Panc1 (cell line): ENCODE data around the gene TEPSIN. TPM values are rescaled to one million over a fixed set of nuclear protein-coding genes. Genes with fewer than 3 reads are reported as not detected.

Experiments used
- ATAC-seq: fragments of 200-7000 bp; cut with Tn5 transposase; 2 replicates; pipeline ENCODE4 v1.9.1; 2020; ENCODE audit warnings: mild to moderate bottlenecking, moderate library complexity
- BruUV-seq: library from RNA; stranded (reverse); fragments of 400-500 nt; replicated peaks from 2 replicates; lab custom pipeline; 2021; lab: Mats Ljungman, UMichigan
- CTCF ChIA-PET: fragments of 300-600 bp; sonication (Branson Sonifier 250); formaldehyde crosslinking; loops from one replicate; lab custom pipeline; 2022; ENCODE audit warnings: antibody characterized with exemption; lab: Charles Lee
- POLR2A ChIA-PET: fragments of 300-600 bp; sonication (Branson Sonifier 250); formaldehyde crosslinking; loops from one replicate; lab custom pipeline; 2022; ENCODE audit warnings: antibody characterized with exemption; lab: Charles Lee
- DNase-seq: peaks from one replicate; pipeline ENCODE4 v3.0.0-alpha.2; 2010; ENCODE audit warnings: low read depth, low spot score
- H3K27ac ChIP-seq: 2 replicates; pipeline ENCODE4 v1.5.1; 2011; ENCODE audit warnings: mild to moderate bottlenecking, low read length, inconsistent platforms
- H3K27me3 ChIP-seq: fragments of 200-500 bp; sonication (Bioruptor generic); 2 replicates; pipeline ENCODE4 v1.6.0; 2014; ENCODE audit warnings: low read length, inconsistent platforms; ENCODE audit not compliant: control insufficient read depth, insufficient read depth
- H3K36me3 ChIP-seq: fragments of 200-500 bp; sonication (Bioruptor generic); 2 replicates; pipeline ENCODE4 v1.5.1; 2014; ENCODE audit warnings: inconsistent platforms, mild to moderate bottlenecking, low read length, moderate library complexity; ENCODE audit not compliant: control insufficient read depth, insufficient read depth
- H3K4me1 ChIP-seq: 2 replicates; pipeline ENCODE4 v1.5.1; 2011; ENCODE audit warnings: inconsistent platforms, mild to moderate bottlenecking, low read length, moderate library complexity; ENCODE audit not compliant: control insufficient read depth, insufficient read depth
- H3K4me3 ChIP-seq, 2 experiments: 2 replicates each; pipeline ENCODE4 v1.5.1; 2011 to 2012; ENCODE audit warnings: low read depth in 2 of 2, low read length in 2 of 2, mild to moderate bottlenecking in 2 of 2, inconsistent platforms in 1 of 2, moderate library complexity in 1 of 2
- H3K9me3 ChIP-seq: fragments of 200-500 bp; sonication (Bioruptor generic); 2 replicates; pipeline ENCODE4 v1.5.1; 2014; ENCODE audit warnings: low read depth, mild to moderate bottlenecking, inconsistent platforms, low read length, moderate library complexity; ENCODE audit not compliant: control insufficient read depth, insufficient read depth
- CTCF ChIP-seq: fragments of 450-650 bp; IDR thresholded peaks from 2 replicates; pipeline ENCODE4 v1.5.1; 2017; ENCODE audit warnings: mild to moderate bottlenecking
- POLR2AphosphoS5 ChIP-seq: IDR thresholded peaks from 2 replicates; pipeline ENCODE4 v1.6.1; 2012; ENCODE audit warnings: mild to moderate bottlenecking, low read depth, low read length, moderate library complexity
- REST ChIP-seq, 2 experiments: IDR thresholded peaks; 2 replicates each; pipeline ENCODE4 v1.6.1; 2011 to 2012; ENCODE audit warnings: low read depth in 2 of 2, control low read depth in 1 of 2, low read length in 1 of 2, mild to moderate bottlenecking in 1 of 2, moderate library complexity in 1 of 2; ENCODE audit not compliant: insufficient read depth in 1 of 2
- SIN3A ChIP-seq: IDR thresholded peaks from 2 replicates; pipeline ENCODE4 v1.6.1; 2012; ENCODE audit warnings: low read depth, mild to moderate bottlenecking, low read length, moderate library complexity, borderline replicate concordance; ENCODE audit not compliant: insufficient read depth
- TCF7L2 ChIP-seq: IDR thresholded peaks from 2 replicates; pipeline ENCODE4 v1.6.1; 2011; ENCODE audit warnings: mild to moderate bottlenecking, low read depth, low read length, inconsistent platforms
- in situ Hi-C: cut with HindIII; loops from 2 replicates; pipeline ENCODE4 v1.10.0; 2016; ENCODE audit warnings: low sequenced_read_pairs, low pct_unique_long_range_greater_than_20kb
- intact Hi-C: fragments of 100-400 bp; cut with micrococcal nuclease; formaldehyde crosslinking; loops from one replicate; pipeline ENCODE4 v1.10.0; 2022; ENCODE audit not compliant: unreplicated experiment
- total RNA-seq: library from RNA; stranded (reverse); gene quantifications from one replicate; pipeline ENCODE4 v1.2.1, GENCODE V29; 2021; ENCODE audit not compliant: unreplicated experiment

Gene TEPSIN
- total RNA-seq, 1 experiment from 2014 or later = 44.9 TPM

- TF ChIP-seq POLR2AphosphoS5 (no peak), REST (IDR thresholded peaks at IDR 0.05; ENCODE audit: insufficient read depth in 1 of 2, low read depth in 2 of 2, low read length in 1 of 2) (no peak), TCF7L2 (no peak), CTCF (no peak), SIN3A (no peak)
- no peak for DNase-seq
- no peaks in the 10 kb centered on the region for H3K27me3 ChIP-seq
- H3K4me3 ChIP-seq = no peak overlapping the region
- no peaks in the 10 kb centered on the region for H3K9me3 ChIP-seq
- intact Hi-C loops (no loop called here), in situ Hi-C loops (no loop called here)
- no peak overlapping the region for H3K27ac ChIP-seq
- POLR2A ChIA-PET = interaction anchor here (0.6 kb wide), 1 partner anchor 34 kb away, joined by 7 read pairs; the partner anchor contains the start of gene SLC38A10
- H3K4me1 ChIP-seq = no peaks in the 10 kb centered on the region; the same call in 1 of the 2 replicates
- H3K36me3 ChIP-seq = peaks cover 10% of the 10 kb centered on the region; the same call in 1 of the 2 replicates
- no TSS peak for BruUV-seq
- CTCF ChIA-PET = no interaction called here
- ATAC-seq = no peak
Measured at GRCh38 chr17:81261582-81262336, 22.9 kb upstream of the TEPSIN start.

GRCh38 chr17:81261096-81261495, 22.2 kb upstream of the TEPSIN start:
- no peak for TF ChIP-seq POLR2AphosphoS5
- TF ChIP-seq SIN3A = no peak
- TF ChIP-seq REST (IDR thresholded peaks at IDR 0.05; ENCODE audit: insufficient read depth in 1 of 2, low read depth in 2 of 2, low read length in 1 of 2) = no peak
- no peak for TF ChIP-seq CTCF
- TF ChIP-seq TCF7L2 = no peak
- H3K4me3 ChIP-seq = no peak overlapping the region
- H3K9me3 ChIP-seq = no peaks in the 10 kb centered on the region
- H3K36me3 ChIP-seq = peaks cover 10% of the 10 kb centered on the region; the same call in 1 of the 2 replicates
- ATAC-seq = no peak
- POLR2A ChIA-PET = interaction anchor here (0.6 kb wide), 1 partner anchor 34 kb away, joined by 7 read pairs; the partner anchor contains the start of gene SLC38A10
- in situ Hi-C loops = no loop called here
- no peaks in the 10 kb centered on the region; the same call in 1 of the 2 replicates for H3K4me1 ChIP-seq
- H3K27me3 ChIP-seq = no peaks in the 10 kb centered on the region
- CTCF ChIA-PET = no interaction called here
- DNase-seq = no peak
- H3K27ac ChIP-seq = no peak overlapping the region
- intact Hi-C loops = no loop called here
- BruUV-seq = no TSS peak
